ENCODE results near the gene PLXNA2.

DNA sequence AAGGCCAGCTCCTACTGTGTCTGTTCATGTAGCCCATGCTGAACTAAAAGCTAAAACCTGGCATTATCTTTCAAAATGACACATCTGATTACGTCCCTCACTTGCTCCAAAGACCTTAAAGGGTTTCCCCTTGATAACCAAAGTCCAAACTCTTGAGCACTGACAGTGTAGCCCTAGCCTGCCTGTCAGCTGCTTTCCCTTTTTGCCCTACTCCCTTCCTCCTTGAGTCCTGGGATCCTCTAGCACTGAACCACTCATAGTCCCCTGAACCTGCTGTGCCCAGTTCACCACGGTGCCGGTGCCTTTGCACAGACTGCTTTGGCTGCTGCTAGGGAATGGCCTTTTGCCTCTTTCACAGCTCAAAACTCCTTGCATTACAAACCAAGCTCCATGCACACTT is 67.5 kb downstream of the PLXNA2 start:
- TF ChIP-seq TAF1 (IDR thresholded peaks at IDR 0.05; ENCODE audit: low read depth, low read length): no peak
- no peak for TF ChIP-seq POLR2AphosphoS5 (IDR thresholded peaks at IDR 0.05; ENCODE audit: low read depth, low read length)

All from GM12891 (cell line).